Measurements from ENCODE around the gene RBMS1.
A peak's percentile ranks its signal among the peaks of the same experiment; 100 is the strongest.

RBMS1 gene

GRCh38 chr2:160300203-160300602 lies 193.4 kb downstream of the RBMS1 start:
- no peak for DNase-seq (ENCODE audit: low spot score)

DNA sequence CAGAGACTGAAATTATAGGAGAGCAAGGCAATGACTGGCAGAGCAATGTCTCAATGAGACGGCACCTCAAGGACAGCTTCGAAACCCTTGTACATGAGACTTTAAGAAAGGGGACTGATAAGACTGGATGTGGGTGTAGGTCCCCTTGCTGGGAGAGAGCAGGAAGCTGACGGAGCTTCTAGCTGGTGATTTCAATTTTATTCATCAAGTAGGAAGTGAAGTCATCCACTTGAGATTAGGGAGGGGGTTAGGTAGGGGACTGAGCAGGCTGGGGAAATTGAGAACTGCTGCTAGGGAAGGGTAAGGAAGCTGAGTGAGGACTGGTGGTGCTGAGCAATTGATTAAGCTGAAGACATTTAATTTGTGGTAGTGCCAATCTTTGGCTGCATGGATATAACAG lies 194.1 kb downstream of the RBMS1 start:
- peak; percentile 21 for DNase-seq (ENCODE audit: low spot score)

DNA sequence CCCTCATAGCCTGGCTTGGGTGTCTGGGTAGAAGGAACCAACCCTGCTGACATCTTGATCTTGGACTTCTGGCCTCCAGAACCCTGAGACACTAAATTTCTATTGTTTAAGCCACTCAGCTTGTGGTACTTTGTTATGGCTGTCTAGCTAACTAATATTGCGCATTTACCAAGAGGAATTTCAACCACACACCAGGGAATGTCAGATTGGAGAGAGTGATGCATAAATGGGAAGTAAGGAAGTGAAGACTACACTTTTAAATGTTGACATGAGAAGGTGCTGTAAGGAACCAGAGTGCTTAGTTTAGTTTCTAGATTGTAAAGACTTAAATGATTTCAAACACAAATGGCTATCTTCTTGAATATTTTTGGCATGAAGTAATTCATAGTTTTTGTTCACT lies 194.6 kb downstream of the RBMS1 start:
- DNase-seq (ENCODE audit: low spot score): no peak

- DNase-seq (ENCODE audit: low spot score): no peak
Measured at GRCh38 chr2:160295519-160296207, 197.9 kb downstream of the RBMS1 start.

DNA sequence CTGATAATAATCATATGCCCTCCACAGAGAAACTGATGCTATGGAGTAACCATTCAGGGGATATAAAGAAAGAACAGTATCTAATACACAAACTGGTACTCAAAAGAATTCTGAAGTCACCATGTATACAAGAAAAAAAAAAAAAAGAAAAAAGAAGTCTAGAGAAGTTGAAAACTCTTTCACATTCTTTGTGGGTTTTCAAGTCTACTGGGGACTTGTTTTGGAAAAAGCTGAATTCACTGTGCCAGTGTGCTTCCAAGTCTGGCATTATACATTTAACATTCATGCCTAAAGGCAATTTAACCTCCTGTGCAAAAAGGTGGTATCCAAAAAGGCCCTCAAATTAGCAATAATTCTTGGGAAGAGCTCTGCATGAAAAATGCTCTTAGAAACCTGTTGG lies 198.7 kb downstream of the RBMS1 start:
- no peak for DNase-seq (ENCODE audit: low spot score)

GRCh38 chr2:160294339-160294803 lies 199.2 kb downstream of the RBMS1 start:
- DNase-seq (ENCODE audit: low spot score): peak; percentile 65

DNA sequence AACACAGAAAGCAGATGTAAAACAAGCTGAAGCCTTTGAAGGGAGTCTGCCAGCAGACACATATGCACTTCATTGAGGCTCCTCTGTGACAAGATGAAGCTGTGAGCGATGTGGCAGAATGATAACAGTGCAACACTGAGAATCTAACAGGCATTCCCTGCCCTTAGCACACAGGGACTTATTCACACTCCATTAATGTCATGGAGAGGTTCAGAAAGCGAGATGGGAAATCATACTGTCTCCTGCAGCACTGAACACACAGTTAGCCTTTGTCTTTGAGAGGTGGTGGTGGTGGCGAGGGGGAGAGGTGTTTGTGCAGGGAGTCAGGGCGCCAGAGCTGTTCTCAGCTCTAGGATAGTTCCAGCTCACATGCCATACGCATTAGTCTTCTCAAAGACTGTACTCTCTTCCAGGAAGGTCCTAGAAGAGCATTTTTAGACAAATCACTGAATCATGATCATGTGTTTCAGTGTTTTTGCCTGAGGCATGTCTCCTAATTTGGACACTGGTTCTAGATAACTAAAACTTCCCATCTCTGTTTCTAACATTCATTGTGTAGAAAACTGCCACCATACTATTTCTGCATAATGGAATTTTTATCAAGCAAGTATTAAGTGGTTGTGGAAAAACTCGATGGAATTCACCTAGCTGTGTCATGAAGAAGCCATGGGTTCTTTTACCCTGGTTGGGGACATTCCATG lies 200.1 kb downstream of the RBMS1 start:
- DNase-seq (ENCODE audit: low spot score): no peak

GRCh38 chr2:160292225-160292624 lies 201.4 kb downstream of the RBMS1 start:
- DNase-seq (ENCODE audit: low spot score): no peak

DNA sequence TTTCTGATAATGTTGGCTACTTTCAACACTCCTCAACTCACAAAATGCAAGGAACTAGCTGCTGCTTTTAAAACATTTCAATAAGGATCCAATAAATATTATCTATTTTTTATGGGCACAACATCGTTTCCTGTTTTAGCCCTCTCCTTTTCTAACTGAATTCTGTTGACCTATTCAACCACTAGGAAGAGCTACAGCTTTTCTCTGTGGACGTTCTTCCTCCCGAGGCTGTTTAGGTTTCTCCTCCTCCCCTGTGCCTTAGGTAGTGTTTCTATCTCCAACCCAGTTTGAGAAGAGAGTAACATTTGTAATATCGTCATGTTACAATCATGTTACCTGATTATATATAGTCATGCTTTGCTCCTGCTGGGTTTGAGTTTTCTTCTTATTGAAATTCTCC lies 202.2 kb downstream of the RBMS1 start:
- DNase-seq (ENCODE audit: low spot score): no peak

GRCh38 chr2:160290598-160290997 lies 203.0 kb downstream of the RBMS1 start:
- DNase-seq (ENCODE audit: low spot score): no peak

DNA sequence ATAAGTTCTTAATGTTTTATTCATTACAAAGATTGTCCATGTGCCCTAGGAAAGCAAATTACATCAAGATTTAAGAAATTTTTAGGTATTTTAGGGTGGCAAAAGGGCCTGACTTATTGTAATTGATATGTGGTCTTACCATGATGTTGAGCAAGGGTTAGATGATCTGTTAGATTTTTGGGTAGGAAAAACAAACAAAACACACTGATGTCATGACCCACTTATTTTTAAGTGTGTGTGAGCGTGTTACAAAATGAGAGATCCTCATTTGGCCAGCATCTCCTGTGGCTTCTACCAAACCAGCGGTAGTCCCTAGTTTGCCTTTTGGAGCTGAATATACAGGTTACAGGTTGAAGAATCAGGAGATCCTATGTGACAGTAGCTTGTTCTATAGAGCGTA lies 203.8 kb downstream of the RBMS1 start:
- DNase-seq (ENCODE audit: low spot score): no peak

GRCh38 chr2:160289126-160289525 lies 204.5 kb downstream of the RBMS1 start:
- DNase-seq (ENCODE audit: low spot score): no peak

GRCh38 chr2:160288324-160288723 lies 205.3 kb downstream of the RBMS1 start:
- no peak for DNase-seq (ENCODE audit: low spot score)

DNA sequence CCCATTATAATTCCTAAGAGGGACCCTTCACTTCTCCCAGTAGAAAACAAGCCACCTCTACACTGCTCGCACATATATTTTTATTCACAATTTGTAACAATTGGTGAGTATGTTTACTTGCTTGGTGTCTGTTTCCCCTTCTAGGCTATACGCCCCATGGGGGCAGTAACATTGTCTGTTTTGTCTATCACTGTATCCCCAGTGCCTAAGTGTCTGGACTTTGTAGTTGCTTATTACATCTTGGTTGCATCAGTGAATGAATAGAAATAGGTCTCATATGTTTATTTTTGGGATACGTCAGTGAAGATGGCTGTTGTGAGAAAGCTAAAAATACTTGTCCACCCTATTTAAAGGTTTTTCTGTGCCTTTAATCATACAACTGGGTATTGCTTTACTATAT lies 206.1 kb downstream of the RBMS1 start:
- no peak for DNase-seq (ENCODE audit: low spot score)

GRCh38 chr2:160286551-160286950 lies 207.1 kb downstream of the RBMS1 start:
- DNase-seq (ENCODE audit: low spot score): no peak

DNA sequence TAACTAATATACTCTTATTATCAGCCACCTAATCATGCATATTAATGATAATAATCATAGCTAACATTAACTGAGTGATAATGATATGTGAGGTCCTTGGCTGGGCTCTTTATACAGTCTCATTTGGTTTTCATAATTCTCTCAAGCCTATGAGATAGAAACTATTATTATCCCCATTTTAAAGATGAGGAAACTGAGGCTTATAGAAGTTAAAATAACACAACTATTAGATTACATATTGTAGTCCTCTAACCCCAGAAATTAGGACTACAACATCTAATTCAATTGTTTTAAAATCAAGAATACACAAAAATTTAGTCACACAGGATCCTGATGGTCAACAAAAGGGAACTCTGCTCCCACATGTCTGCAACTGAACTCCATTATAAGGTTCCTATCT lies 209.9 kb downstream of the RBMS1 start:
- no peak for DNase-seq (ENCODE audit: low spot score)

- DNase-seq (ENCODE audit: low spot score): no peak
Measured at GRCh38 chr2:160282063-160282580, 211.5 kb downstream of the RBMS1 start.

DNA sequence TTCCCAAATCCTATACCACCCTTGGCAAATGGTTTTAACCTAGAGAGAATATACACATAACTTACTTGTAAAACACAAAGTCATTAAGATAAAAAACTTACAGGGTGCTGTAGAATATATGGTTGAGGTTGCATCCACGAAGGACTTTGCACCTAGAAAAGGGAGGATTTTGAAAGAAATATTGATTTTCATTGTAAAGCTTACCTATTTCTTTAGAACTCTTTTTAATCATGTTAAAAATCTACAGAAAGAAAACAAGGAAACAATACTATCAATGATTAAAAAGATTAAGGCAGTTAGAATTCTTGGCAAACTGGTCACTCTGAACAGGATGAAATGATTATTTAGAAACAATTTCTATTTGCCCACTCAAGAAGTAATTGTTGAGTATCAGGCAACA lies 212.4 kb downstream of the RBMS1 start:
- no peak for DNase-seq (ENCODE audit: low spot score)

DNA sequence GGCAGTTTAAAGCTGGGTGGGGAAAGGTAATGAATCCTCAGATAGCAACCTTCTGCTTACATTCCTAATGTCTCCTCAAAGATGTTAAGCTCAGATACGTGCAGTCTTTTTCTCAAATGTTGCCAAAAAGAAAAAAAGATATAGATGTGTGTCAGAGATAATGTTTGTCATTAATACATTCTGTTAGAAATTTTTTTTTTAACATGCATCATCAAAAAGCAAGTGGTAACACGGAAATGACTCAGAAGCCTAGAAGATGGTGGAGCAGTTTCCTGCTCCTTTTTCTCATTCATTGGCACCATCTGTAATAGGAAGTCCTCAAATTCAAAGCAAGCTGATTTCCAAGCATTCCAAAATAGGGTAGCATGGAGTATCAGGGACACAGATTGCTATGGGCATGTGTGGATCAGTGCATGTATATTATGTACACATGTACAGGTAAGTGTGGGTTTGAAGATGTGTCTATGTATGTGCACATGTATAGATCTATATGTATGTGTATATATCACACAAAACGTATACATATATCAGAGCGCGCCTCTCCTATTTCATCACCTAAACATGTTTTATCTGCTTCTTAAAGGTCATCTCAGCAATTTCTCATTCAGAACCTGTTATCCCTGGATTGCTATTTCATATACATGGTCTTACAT lies 213.7 kb downstream of the RBMS1 start:
- DNase-seq (ENCODE audit: low spot score): peak; percentile 9

GRCh38 chr2:160278879-160279177 lies 214.8 kb downstream of the RBMS1 start:
- no peak for DNase-seq (ENCODE audit: low spot score)

GRCh38 chr2:160278101-160278878 lies 215.3 kb downstream of the RBMS1 start:
- DNase-seq (ENCODE audit: low spot score): no peak

DNA sequence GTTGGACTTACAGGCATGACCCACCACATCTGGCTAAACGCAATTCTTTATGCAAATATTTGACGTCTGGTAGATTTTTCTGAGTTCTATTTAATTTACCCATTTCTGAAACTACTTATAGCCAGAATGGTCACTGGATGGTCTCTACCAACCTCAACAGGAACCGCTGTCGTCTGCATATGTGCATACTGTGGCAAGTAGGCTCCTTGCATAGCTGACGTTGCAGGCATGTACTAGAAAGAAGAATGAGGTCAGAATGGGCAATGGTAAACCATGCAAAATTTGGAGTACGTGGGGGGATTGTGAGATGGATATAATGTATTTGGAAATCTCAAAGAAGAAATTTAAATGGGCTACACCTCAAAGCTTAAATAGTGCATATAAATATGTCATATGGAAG lies 216.5 kb downstream of the RBMS1 start:
- DNase-seq (ENCODE audit: low spot score): no peak
